ENCODE measurements around the gene INAFM2.

DNA sequence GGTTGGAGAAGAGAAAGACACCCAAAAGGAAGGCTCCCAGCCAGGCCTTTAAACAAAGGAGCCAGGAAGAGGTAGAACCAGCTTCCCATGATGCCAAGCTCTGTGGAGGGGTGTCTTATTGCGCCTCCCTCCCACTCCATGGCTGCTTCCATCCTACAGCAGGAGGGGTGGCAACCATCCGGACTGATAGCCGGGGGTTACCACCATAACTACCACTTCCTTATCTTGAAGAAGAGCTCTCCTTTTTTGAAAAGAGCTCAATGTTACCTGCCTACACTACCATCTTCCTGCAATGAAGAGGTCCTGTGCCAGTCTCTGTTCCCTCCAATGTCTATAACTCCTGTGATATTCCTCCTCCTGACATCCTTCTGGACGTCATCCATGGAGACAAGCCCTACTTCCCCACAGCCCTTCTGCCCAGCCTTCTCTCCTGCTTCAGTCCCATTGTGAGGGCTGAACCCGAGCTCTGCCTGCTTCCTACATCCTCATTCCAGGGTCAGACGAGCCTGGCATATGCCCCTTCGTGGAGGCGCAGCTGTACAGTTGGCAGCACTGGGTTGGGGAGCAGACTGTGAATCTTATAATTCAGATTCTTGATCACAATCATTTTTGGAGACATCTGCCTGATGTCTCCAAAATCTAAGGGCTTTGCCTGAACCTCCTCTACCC is 8.8 kb downstream of the INAFM2 start:
- TF ChIP-seq, protein P1, sequence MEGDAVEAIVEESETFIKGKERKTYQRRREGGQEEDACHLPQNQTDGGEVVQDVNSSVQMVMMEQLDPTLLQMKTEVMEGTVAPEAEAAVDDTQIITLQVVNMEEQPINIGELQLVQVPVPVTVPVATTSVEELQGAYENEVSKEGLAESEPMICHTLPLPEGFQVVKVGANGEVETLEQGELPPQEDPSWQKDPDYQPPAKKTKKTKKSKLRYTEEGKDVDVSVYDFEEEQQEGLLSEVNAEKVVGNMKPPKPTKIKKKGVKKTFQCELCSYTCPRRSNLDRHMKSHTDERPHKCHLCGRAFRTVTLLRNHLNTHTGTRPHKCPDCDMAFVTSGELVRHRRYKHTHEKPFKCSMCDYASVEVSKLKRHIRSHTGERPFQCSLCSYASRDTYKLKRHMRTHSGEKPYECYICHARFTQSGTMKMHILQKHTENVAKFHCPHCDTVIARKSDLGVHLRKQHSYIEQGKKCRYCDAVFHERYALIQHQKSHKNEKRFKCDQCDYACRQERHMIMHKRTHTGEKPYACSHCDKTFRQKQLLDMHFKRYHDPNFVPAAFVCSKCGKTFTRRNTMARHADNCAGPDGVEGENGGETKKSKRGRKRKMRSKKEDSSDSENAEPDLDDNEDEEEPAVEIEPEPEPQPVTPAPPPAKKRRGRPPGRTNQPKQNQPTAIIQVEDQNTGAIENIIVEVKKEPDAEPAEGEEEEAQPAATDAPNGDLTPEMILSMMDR (IDR thresholded peaks at IDR 0.05), result no peak
- TF ChIP-seq POLR2A (IDR thresholded peaks at IDR 0.05), result no peak
- no peak for TF ChIP-seq EP300 (IDR thresholded peaks at IDR 0.05)

Measured in tibial nerve (tissue), 4 donors.